B cell (primary cell): ENCODE data around the gene ADAMTS16. TPM values are rescaled to one million over a fixed set of nuclear protein-coding genes. Genes with fewer than 3 reads are reported as not detected.

Source experiments
- ATAC-seq: fragments of 200-7000 bp; cut with Tn5 transposase; one replicate; pipeline ENCODE4 v1.10.0; 2021; ENCODE audit warnings: low read depth, mild to moderate bottlenecking, moderate number of reproducible peaks, moderate library complexity
- CTCF ChIA-PET: fragments of 350-600 bp; sonication (Branson Sonifier 250); formaldehyde crosslinking; loops from one replicate; lab custom pipeline; 2021; ENCODE audit warnings: antibody characterized with exemption, inconsistent platforms; lab: Charles Lee
- POLR2A ChIA-PET: fragments of 350-600 bp; sonication (Branson Sonifier 250); formaldehyde crosslinking; loops from one replicate; lab custom pipeline; 2021; ENCODE audit warnings: antibody characterized with exemption; lab: Charles Lee
- DNase-seq: peaks from one replicate; pipeline ENCODE4 v3.0.0; 2013
- H2AFZ ChIP-seq: 2 replicates; pipeline ENCODE4 v1.6.1; 2012; ENCODE audit warnings: mild to moderate bottlenecking, low read depth, low read length; ENCODE audit not compliant: insufficient read depth, poor library complexity, severe bottlenecking
- H3K27ac ChIP-seq, 2 donors: 1 replicate in 1 of 2; 2 replicates in 1 of 2; pipeline ENCODE4 v1.5.1; 2012 to 2013; ENCODE audit warnings: low read length in 2 of 2, mild to moderate bottlenecking in 2 of 2, moderate library complexity in 1 of 2
- H3K27me3 ChIP-seq, 4 experiments: fragments of 200-600 bp in 1 of 4; sonication (generic) in 1 of 4; replicated peaks in 1 of 4; 1 replicate in 2 of 4; 2 replicates in 2 of 4; pipeline versions ENCODE4 v1.6.1 to v1.7.0; 2013 to 2016; ENCODE audit warnings: low read length in 3 of 4, mild to moderate bottlenecking in 2 of 4, mixed read lengths in 1 of 4, moderate library complexity in 1 of 4; ENCODE audit not compliant: insufficient read depth in 4 of 4, control insufficient read depth in 3 of 4; ENCODE audit errors: control extremely low read depth in 1 of 4
- H3K36me3 ChIP-seq, 2 experiments: replicated peaks in 1 of 2; 1 replicate in 1 of 2; 2 replicates in 1 of 2; pipeline versions ENCODE4 v1.6.1 to v1.7.1; 2013; ENCODE audit warnings: low read length in 1 of 2; ENCODE audit not compliant: insufficient read depth in 2 of 2, control insufficient read depth in 1 of 2; ENCODE audit errors: control extremely low read depth in 1 of 2, extremely low read depth in 1 of 2
- H3K4me1 ChIP-seq, 2 donors: fragments of 200-600 bp in 1 of 2; sonication (generic) in 1 of 2; 1 replicate in 1 of 2; 2 replicates in 1 of 2; pipeline versions ENCODE4 v1.5.1 to v1.6.1; 2013 to 2017; ENCODE audit warnings: low read length in 2 of 2; ENCODE audit not compliant: control insufficient read depth in 2 of 2, insufficient read depth in 2 of 2
- H3K4me2 ChIP-seq: replicated peaks from 2 replicates; pipeline ENCODE3; 2012; ENCODE audit warnings: mild to moderate bottlenecking, low read depth, low read length; ENCODE audit not compliant: poor library complexity, severe bottlenecking
- H3K4me3 ChIP-seq, 5 experiments: fragments of 200-600 bp in 1 of 5; sonication (generic) in 1 of 5; 1 replicate in 3 of 5; 2 replicates in 2 of 5; pipeline versions ENCODE4 v1.5.1 to v1.7.0; 2011 to 2016; ENCODE audit warnings: low read length in 4 of 5, mild to moderate bottlenecking in 4 of 5, low read depth in 2 of 5, control low read depth in 1 of 5, moderate library complexity in 1 of 5; ENCODE audit not compliant: insufficient read depth in 1 of 5; ENCODE audit errors: control extremely low read depth in 1 of 5, extremely low read depth in 1 of 5
- H3K79me2 ChIP-seq: fragments of 200-600 bp; sonication (generic); one replicate; pipeline ENCODE4 v1.6.0; 2016; ENCODE audit warnings: low read length; ENCODE audit not compliant: control insufficient read depth, insufficient read depth
- H3K9ac ChIP-seq: fragments of 200-600 bp; sonication (generic); 2 replicates; pipeline ENCODE4 v1.6.1; 2017; ENCODE audit warnings: mild to moderate bottlenecking, low read length, moderate library complexity
- H3K9me3 ChIP-seq, 3 donors: one replicate each; pipeline versions ENCODE4 v1.6.1 to v1.7.1; 2013; ENCODE audit warnings: low read length in 2 of 3; ENCODE audit not compliant: control insufficient read depth in 2 of 3, insufficient read depth in 1 of 3; ENCODE audit errors: control extremely low read depth in 1 of 3
- H4K20me1 ChIP-seq: 2 replicates; pipeline ENCODE4 v1.6.0; 2012; ENCODE audit warnings: mild to moderate bottlenecking, low read length; ENCODE audit not compliant: insufficient read depth, control insufficient read depth, poor library complexity, severe bottlenecking
- H3K27ac Mint-ChIP-seq: one replicate; pipeline ENCODE4 v1.8.0; 2021; ENCODE audit warnings: mixed read lengths
- H3K27me3 Mint-ChIP-seq: one replicate; pipeline ENCODE4 v1.8.0; 2021; ENCODE audit warnings: mixed read lengths
- H3K4me1 Mint-ChIP-seq: one replicate; pipeline ENCODE4 v1.8.0; 2021; ENCODE audit warnings: mixed read lengths
- H3K4me3 Mint-ChIP-seq: one replicate; pipeline ENCODE4 v1.8.0; 2021; ENCODE audit warnings: mixed read lengths
- H3K9me3 Mint-ChIP-seq: one replicate; pipeline ENCODE4 v1.8.0; 2022; ENCODE audit warnings: mixed read lengths; ENCODE audit not compliant: insufficient read depth
- CTCF ChIP-seq: fragments of 200-600 bp; IDR thresholded peaks from one replicate; pipeline ENCODE4 v1.8.0; 2022; ENCODE audit warnings: antibody characterized with exemption, mild to moderate bottlenecking
- EZH2 ChIP-seq: IDR thresholded peaks from 2 replicates; pipeline ENCODE4 v1.6.1; 2012; ENCODE audit warnings: borderline replicate concordance, low read depth, mild to moderate bottlenecking, moderate library complexity, low read length; ENCODE audit not compliant: insufficient read depth, poor library complexity, severe bottlenecking
- WGBS: methylation state at CpG from one replicate; pipeline ENCODE4 v1.1.5; 2013; ENCODE audit warnings: missing lambda C conversion rate; ENCODE audit not compliant: insufficient coverage; 5-methylcytosine and 5-hydroxymethylcytosine counted together
- intact Hi-C: fragments of 100-400 bp; cut with micrococcal nuclease; formaldehyde crosslinking; loops from one replicate; pipeline ENCODE4 v1.10.0; 2022
- polyA plus RNA-seq: library from polyadenylated mRNA; depleted of rRNA; stranded (reverse); fragments of >200 nt; gene quantifications from 2 replicates; pipeline ENCODE4 v1.2.3, GENCODE V29; 2012
- total RNA-seq, 2 donors: library from RNA; stranded (reverse); fragments of 120-200 nt in 1 of 2; gene quantifications; 1 replicate in 1 of 2; 2 replicates in 1 of 2; pipeline versions ENCODE4 v1.2.3 to v1.2.4, GENCODE V29; 2013 to 2022

The ADAMTS16 gene
- total and polyA plus RNA-seq, 2 donors (not counting 1 experiment from before 2014, with no cell fraction given), result not detected

- WGBS, result 76% methylated on average over 10 of the region's 10 CpGs
- Histone ChIP-seq H3K79me2 (no peaks in the 10 kb centered on the region), H3K4me1 (no peaks in the 10 kb centered on the region), H3K36me3 (no peaks in the 10 kb centered on the region), H3K9me3 (peaks cover 0 to 14% (median 0%) of the 10 kb centered on the region in 3 donors), H3K27me3 (no peaks in the 10 kb centered on the region), H3K4me3 (no peak overlapping the region), H3K9ac (no peak overlapping the region), H3K4me2 (no peak overlapping the region), H3K27ac (no peak overlapping the region), H4K20me1 (no peaks in the 10 kb centered on the region), H2AFZ (no peak overlapping the region)
- DNase-seq (no peak), ATAC-seq (no peak)
- H3K4me3 Mint-ChIP-seq, result no peak overlapping the region
- ChIA-PET CTCF (no interaction called here), POLR2A (no interaction called here)
- no peak for TF ChIP-seq CTCF
- TF ChIP-seq EZH2, result no peak
- H3K27me3 Mint-ChIP-seq, result no peaks in the 10 kb centered on the region
- intact Hi-C loops, result no loop called here
- H3K4me1 Mint-ChIP-seq, result no peaks in the 10 kb centered on the region
- no peaks in the 10 kb centered on the region for H3K9me3 Mint-ChIP-seq
- no peak overlapping the region for H3K27ac Mint-ChIP-seq
Observed at GRCh38 chr5:5353681-5354080, 213.6 kb downstream of the ADAMTS16 start.

GRCh38 chr5:5356765-5357164, 216.6 kb downstream of the ADAMTS16 start:
- intact Hi-C loops, result no loop called here
- Histone ChIP-seq H4K20me1 (no peaks in the 10 kb centered on the region), H3K36me3 (no peaks in the 10 kb centered on the region), H3K79me2 (no peaks in the 10 kb centered on the region), H2AFZ (no peak overlapping the region), H3K9ac (no peak overlapping the region), H3K4me1 (no peaks in the 10 kb centered on the region), H3K4me2 (no peak overlapping the region), H3K27ac (no peak overlapping the region), H3K9me3 (peaks cover 0 to 6% (median 0%) of the 10 kb centered on the region in 3 donors), H3K27me3 (no peaks in the 10 kb centered on the region), H3K4me3 (no peak overlapping the region)
- POLR2A ChIA-PET, result no interaction called here
- TF ChIP-seq EZH2 (no peak), CTCF (no peak)
- CTCF ChIA-PET, result no interaction called here
- Mint-ChIP-seq H3K27ac (no peak overlapping the region), H3K9me3 (no peaks in the 10 kb centered on the region), H3K4me1 (no peaks in the 10 kb centered on the region), H3K27me3 (no peaks in the 10 kb centered on the region), H3K4me3 (no peak overlapping the region)
- no peak for DNase-seq
- no peak for ATAC-seq
